T47D (cell line): ENCODE results near the gene PPIAL4G.
"Not testable (repeated sequence)": the region's sequence is repeated elsewhere in the genome, so short reads cannot be mapped to it uniquely, and the experiment has no call there.

Source experiments
- DNase-seq, 2 experiments: peaks; one replicate each; pipeline versions ENCODE4 v3.0.0 to v3.0.0-alpha.2; 2011 to 2012; ENCODE audit warnings: low read depth in 1 of 2, low spot score in 1 of 2
- JUND ChIP-seq: IDR thresholded peaks from 2 replicates; pipeline ENCODE4 v1.6.1; 2012; ENCODE audit warnings: low read depth
- in situ Hi-C: cut with HindIII; loops from 2 replicates; pipeline ENCODE4 v1.10.0; 2016; ENCODE audit warnings: low sequenced_read_pairs, low pct_unique_long_range_greater_than_20kb

Gene PPIAL4G

DNA sequence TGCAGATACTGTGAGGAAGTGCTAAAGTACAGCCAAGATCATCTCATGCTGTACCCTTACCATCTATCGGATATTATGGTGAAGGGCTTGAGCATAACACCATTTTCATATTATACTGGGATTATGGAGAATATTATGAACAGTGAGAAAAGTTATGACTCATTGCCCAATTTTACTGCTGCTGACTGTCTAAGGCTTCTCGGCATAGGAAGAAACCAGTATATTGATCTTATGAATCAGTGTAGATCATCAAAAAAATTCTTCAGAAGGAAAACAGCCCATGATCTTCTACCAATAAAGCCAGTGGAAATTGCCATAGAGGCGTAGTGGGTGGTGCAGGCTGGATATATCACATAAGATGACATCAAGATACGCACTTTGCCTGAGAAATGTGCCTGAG is 47.7 kb downstream of the PPIAL4G start:
- in situ Hi-C loops = no loop called here
- no peak for TF ChIP-seq JUND

DNA sequence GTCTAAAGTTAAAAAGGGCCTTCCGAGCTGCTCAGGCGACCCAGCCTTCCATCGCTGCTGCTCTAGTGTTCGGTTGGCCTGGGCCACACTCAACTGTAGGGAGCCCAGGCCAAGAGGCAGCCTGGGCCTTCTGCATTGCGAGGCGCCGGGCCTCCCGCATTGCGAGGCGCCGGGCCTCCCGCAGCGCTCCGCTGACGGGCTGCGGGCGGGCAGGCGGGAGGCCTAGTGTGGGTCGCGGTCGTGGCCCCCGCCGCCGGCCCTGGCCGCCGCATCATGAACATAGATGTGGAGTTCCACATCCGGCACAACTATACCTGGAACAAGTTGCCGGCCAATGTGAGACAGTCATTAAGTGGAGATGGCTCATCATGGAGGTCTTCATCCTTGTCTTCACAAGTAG is 48.3 kb downstream of the PPIAL4G start:
- in situ Hi-C loops = no loop called here
- DNase-seq = no peak
- no peak for TF ChIP-seq JUND

More for the DNA sequence above, 47.7 kb downstream of the PPIAL4G start:
- no peak for DNase-seq

DNA sequence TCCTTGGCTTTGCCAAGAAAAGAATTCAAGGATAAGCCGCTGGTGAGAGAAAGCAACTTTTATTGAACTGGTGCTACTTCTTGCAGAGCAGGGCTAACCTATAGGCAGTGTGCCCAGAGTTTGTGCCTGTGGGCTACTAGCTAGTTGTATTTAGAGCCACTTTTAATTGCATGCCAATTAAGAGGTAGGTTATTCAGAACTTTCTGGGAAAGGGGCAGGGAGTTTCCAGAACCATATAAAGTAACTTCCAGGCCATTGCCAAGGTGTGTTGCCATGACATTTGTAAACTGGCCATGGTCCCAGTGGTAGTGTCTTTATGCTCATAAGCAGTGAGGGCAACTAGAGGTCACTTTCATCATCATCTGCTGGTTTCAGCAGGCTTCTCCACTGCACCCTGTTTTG is 50.2 kb downstream of the PPIAL4G start:
- in situ Hi-C loops = not testable (repeated sequence)
- peak in 1 of 2 experiments; percentile 37 for DNase-seq
